Keratinocyte (primary cell): ENCODE results near the gene KCND2. TPM values are rescaled to one million over a fixed set of nuclear protein-coding genes. Genes with fewer than 3 reads are reported as not detected.

Experiments used
- DNase-seq: peaks from one replicate; pipeline ENCODE4 v3.0.0-alpha.2; 2011; ENCODE audit warnings: low read depth, missing footprints, low spot score
- FAIRE-seq: peaks from 2 replicates; lab custom pipeline; 2011; peaks lifted over from hg19 to GRCh38; lab: Jason Lieb, UNC
- H2AFZ ChIP-seq: 2 replicates; pipeline ENCODE4 v1.6.0; 2012; ENCODE audit warnings: low read length, control low read depth, inconsistent platforms; ENCODE audit not compliant: control insufficient read depth
- H3K27ac ChIP-seq: 2 replicates; pipeline ENCODE4 v1.5.1; 2011; ENCODE audit warnings: low read length; ENCODE audit not compliant: control insufficient read depth, insufficient read depth
- H3K27me3 ChIP-seq: 3 replicates; pipeline ENCODE4 v1.6.0; 2011; ENCODE audit warnings: low read length; ENCODE audit not compliant: control insufficient read depth, insufficient read depth; ENCODE audit errors: extremely low read depth
- H3K36me3 ChIP-seq, 2 experiments: 2 replicates in 1 of 2; 3 replicates in 1 of 2; pipeline ENCODE4 v1.5.1; 2011; ENCODE audit warnings: low read length in 2 of 2, mild to moderate bottlenecking in 1 of 2; ENCODE audit not compliant: control insufficient read depth in 2 of 2, insufficient read depth in 2 of 2; ENCODE audit errors: extremely low read depth in 1 of 2
- H3K4me1 ChIP-seq: 3 replicates; pipeline ENCODE4 v1.5.1; 2011; ENCODE audit warnings: low read length; ENCODE audit not compliant: control insufficient read depth, insufficient read depth; ENCODE audit errors: extremely low read depth
- H3K4me2 ChIP-seq: 3 replicates; pipeline ENCODE4 v1.6.0; 2011; ENCODE audit warnings: low read depth, low read length; ENCODE audit not compliant: control insufficient read depth, insufficient read depth; ENCODE audit errors: extremely low read depth
- H3K4me3 ChIP-seq, 3 experiments: fragments of 200-600 bp in 1 of 3; sonication (generic) in 1 of 3; 2 replicates in 2 of 3; 3 replicates in 1 of 3; pipeline ENCODE4 v1.5.1; 2011 to 2016; ENCODE audit warnings: low read length in 3 of 3, mild to moderate bottlenecking in 3 of 3, control low read depth in 2 of 3, inconsistent platforms in 1 of 3, low read depth in 1 of 3, mixed read lengths in 1 of 3, mixed run types in 1 of 3, moderate library complexity in 1 of 3; ENCODE audit not compliant: control insufficient read depth in 2 of 3, insufficient read depth in 2 of 3; ENCODE audit errors: extremely low read depth in 1 of 3
- H3K79me2 ChIP-seq: 2 replicates; pipeline ENCODE4 v1.6.0; 2012; ENCODE audit warnings: low read length; ENCODE audit not compliant: control insufficient read depth, insufficient read depth
- H3K9ac ChIP-seq: 3 replicates; pipeline ENCODE4 v1.6.0; 2011; ENCODE audit warnings: low read length; ENCODE audit not compliant: control insufficient read depth, insufficient read depth; ENCODE audit errors: extremely low read depth
- H3K9me1 ChIP-seq: 3 replicates; pipeline ENCODE4 v1.6.0; 2011; ENCODE audit warnings: low read length; ENCODE audit not compliant: control insufficient read depth, insufficient read depth; ENCODE audit errors: extremely low read depth
- H3K9me3 ChIP-seq: 2 replicates; pipeline ENCODE4 v1.5.1; 2012; ENCODE audit warnings: low read depth, low read length; ENCODE audit not compliant: control insufficient read depth
- H4K20me1 ChIP-seq: 3 replicates; pipeline ENCODE4 v1.6.0; 2011; ENCODE audit warnings: low read length; ENCODE audit not compliant: control insufficient read depth, insufficient read depth; ENCODE audit errors: extremely low read depth
- EZH2 ChIP-seq: IDR thresholded peaks from one replicate; pipeline ENCODE4 v1.6.1; 2012; ENCODE audit warnings: inconsistent platforms, mild to moderate bottlenecking, low read length, moderate library complexity
- dilution Hi-C: fragments of 300-500 bp; cut with MboI; formaldehyde crosslinking; loops from one replicate; pipeline ENCODE4 v1.7.0; 2020; ENCODE audit warnings: low sequenced_read_pairs; ENCODE audit not compliant: extremely low pct_ligation_motif_present
- polyA plus RNA-seq, 5 experiments: library from polyadenylated mRNA; depleted of rRNA in 3 of 5; stranded (reverse) in 3 of 5; stranded (forward) in 1 of 5; unstranded in 1 of 5; fragments of >200 nt; gene quantifications; 1 replicate in 1 of 5; 2 replicates in 3 of 5; 3 replicates in 1 of 5; pipeline versions ENCODE4 v1.2.1 to v1.2.3, GENCODE V29; 2011 to 2012; ENCODE audit warnings: missing spikeins in 2 of 5, low read depth in 1 of 5, low replicate concordance in 1 of 5
- TF ChIP-seq, protein P1 (sequence below), 3 experiments: IDR thresholded peaks in 1 of 3; conservative IDR thresholded peaks in 1 of 3; optimal IDR thresholded peaks in 1 of 3; 2 replicates in 2 of 3; 3 replicates in 1 of 3; pipeline versions ENCODE3 to v1.5.1; 2011; ENCODE audit warnings: low read length in 3 of 3, mild to moderate bottlenecking in 3 of 3, moderate library complexity in 2 of 3, control low read depth in 1 of 3, inconsistent platforms in 1 of 3; ENCODE audit not compliant: insufficient read depth in 2 of 3; ENCODE audit errors: extremely low read depth in 1 of 3

Gene KCND2
- polyA plus RNA-seq, 1 donor (not counting 4 experiments of a cell fraction or from before 2014, with no cell fraction given) = not detected

DNA sequence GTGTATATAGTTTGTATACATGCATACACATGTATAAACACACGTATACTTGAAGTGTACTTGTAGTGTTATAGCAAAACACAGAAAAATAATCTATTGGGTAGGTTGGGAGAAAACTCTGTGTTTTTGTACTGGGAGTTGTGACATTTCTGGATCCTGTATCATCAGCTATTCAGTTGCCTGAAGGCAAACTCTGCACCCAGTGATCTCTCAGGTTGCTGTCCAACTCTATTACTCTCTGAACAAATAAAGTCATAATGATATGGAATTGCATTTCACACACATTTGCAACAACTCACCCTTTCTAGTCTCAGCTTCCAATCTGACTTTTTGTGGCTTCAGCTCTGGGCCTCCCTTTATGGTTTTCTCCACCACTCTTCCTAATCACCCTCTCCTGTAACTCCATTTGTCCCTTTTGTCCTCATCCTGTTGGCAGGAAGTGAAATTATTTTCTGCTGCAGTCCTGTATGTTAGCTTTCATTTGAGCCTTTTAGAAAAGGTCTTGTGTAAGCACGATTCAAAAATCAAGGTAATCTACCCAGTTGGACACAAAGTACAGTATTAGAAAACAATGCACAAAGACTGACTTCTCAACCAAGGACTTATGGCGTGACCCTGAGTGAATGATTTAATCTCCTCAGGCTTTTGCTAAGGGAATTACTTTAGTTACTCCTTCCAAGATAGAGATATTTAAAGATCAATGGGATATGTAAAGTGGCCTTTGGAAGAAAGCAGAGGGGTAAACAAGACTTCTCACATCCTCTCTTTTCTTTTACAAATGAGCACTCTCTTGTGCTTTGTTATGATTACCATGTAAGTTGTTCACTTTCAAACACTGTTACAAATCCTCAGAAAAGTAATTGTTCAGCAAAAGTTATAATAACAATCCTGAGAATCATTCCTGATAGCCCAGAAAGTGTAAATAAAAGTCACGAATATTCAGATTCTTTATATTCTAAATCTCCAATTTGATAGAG is 249.1 kb downstream of the KCND2 start:
- Histone ChIP-seq H3K4me2 (no peak overlapping the region), H3K4me3 (no peak overlapping the region), H3K79me2 (no peaks in the 10 kb centered on the region), H3K9ac (no peak overlapping the region), H3K27me3 (no peaks in the 10 kb centered on the region), H3K36me3 (no peaks in the 10 kb centered on the region), H3K9me1 (no peaks in the 10 kb centered on the region), H3K9me3 (no peaks in the 10 kb centered on the region), H4K20me1 (no peaks in the 10 kb centered on the region), H2AFZ (no peak overlapping the region), H3K27ac (no peak overlapping the region), H3K4me1 (no peaks in the 10 kb centered on the region)
- FAIRE-seq = no peak
- dilution Hi-C loops = no loop called here
- no peak for TF ChIP-seq EZH2
- TF ChIP-seq, protein P1, sequence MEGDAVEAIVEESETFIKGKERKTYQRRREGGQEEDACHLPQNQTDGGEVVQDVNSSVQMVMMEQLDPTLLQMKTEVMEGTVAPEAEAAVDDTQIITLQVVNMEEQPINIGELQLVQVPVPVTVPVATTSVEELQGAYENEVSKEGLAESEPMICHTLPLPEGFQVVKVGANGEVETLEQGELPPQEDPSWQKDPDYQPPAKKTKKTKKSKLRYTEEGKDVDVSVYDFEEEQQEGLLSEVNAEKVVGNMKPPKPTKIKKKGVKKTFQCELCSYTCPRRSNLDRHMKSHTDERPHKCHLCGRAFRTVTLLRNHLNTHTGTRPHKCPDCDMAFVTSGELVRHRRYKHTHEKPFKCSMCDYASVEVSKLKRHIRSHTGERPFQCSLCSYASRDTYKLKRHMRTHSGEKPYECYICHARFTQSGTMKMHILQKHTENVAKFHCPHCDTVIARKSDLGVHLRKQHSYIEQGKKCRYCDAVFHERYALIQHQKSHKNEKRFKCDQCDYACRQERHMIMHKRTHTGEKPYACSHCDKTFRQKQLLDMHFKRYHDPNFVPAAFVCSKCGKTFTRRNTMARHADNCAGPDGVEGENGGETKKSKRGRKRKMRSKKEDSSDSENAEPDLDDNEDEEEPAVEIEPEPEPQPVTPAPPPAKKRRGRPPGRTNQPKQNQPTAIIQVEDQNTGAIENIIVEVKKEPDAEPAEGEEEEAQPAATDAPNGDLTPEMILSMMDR (optimal IDR thresholded peaks at IDR 0.05 in 1 of 3, IDR thresholded peaks at IDR 0.05 in 1 of 3, conservative IDR thresholded peaks at IDR 0.05 in 1 of 3; ENCODE audit: extremely low read depth in 1 of 3, insufficient read depth in 2 of 3, low read length in 3 of 3) = no peak
- no peak for DNase-seq

DNA sequence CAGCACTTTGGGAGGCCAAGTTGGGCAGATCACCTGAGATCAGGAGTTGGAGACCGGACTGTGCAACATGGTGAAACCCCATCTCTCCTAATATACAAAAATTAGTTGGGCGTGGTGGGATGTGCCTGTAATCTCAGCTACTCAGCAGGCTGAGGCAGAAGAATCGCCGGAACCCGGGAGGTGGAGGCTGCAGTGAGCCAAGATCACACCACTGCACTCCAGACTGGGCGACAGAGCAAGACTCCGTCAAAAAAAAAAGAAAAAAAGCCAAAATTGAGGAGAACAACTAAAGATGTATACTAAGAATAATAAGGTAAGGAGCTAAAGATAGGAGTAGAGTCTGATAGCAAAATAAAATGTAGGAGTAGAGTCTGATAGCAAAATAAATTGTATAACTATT is 251.0 kb downstream of the KCND2 start:
- FAIRE-seq (no peak), DNase-seq (no peak)
- Histone ChIP-seq H3K9ac (no peak overlapping the region), H3K27me3 (no peaks in the 10 kb centered on the region), H3K9me1 (no peaks in the 10 kb centered on the region), H3K9me3 (no peaks in the 10 kb centered on the region), H3K27ac (no peak overlapping the region), H3K36me3 (no peaks in the 10 kb centered on the region), H3K4me3 (no peak overlapping the region), H3K4me1 (no peaks in the 10 kb centered on the region), H3K79me2 (no peaks in the 10 kb centered on the region), H4K20me1 (no peaks in the 10 kb centered on the region), H3K4me2 (no peak overlapping the region), H2AFZ (no peak overlapping the region)
- TF ChIP-seq, protein P1 (optimal IDR thresholded peaks at IDR 0.05 in 1 of 3, IDR thresholded peaks at IDR 0.05 in 1 of 3, conservative IDR thresholded peaks at IDR 0.05 in 1 of 3; ENCODE audit: extremely low read depth in 1 of 3, insufficient read depth in 2 of 3, low read length in 3 of 3) = no peak
- no peak for TF ChIP-seq EZH2
- dilution Hi-C loops = no loop called here
